ENCODE results near the gene SLC30A2. TPM values are rescaled to one million over a fixed set of nuclear protein-coding genes. Genes with fewer than 3 reads are reported as not detected.

The SLC30A2 gene
- total RNA-seq, 4 donors from 2014 or later: not detected

DNA sequence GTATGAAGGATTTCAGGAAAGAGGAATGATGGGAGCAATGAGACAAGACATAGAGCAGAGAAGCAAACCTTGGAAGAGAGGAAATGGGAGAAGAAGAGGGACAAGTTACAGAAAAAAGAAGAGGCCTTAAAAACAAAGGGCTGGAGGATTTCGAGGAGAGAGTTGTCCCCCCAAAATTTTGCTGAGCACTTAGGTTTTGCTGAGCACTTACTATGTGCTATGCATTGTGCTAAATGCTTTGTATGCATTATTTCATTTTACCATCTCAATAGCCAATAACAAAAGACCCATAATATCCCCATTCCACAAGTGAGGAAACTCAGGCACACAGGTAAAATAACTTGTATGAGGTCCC is 24.0 kb upstream of the SLC30A2 start:
- TF ChIP-seq POLR2A (IDR thresholded peaks at IDR 0.05): no peak
- TF ChIP-seq, protein P1, sequence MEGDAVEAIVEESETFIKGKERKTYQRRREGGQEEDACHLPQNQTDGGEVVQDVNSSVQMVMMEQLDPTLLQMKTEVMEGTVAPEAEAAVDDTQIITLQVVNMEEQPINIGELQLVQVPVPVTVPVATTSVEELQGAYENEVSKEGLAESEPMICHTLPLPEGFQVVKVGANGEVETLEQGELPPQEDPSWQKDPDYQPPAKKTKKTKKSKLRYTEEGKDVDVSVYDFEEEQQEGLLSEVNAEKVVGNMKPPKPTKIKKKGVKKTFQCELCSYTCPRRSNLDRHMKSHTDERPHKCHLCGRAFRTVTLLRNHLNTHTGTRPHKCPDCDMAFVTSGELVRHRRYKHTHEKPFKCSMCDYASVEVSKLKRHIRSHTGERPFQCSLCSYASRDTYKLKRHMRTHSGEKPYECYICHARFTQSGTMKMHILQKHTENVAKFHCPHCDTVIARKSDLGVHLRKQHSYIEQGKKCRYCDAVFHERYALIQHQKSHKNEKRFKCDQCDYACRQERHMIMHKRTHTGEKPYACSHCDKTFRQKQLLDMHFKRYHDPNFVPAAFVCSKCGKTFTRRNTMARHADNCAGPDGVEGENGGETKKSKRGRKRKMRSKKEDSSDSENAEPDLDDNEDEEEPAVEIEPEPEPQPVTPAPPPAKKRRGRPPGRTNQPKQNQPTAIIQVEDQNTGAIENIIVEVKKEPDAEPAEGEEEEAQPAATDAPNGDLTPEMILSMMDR (IDR thresholded peaks at IDR 0.05): no peak
- no peaks in the 10 kb centered on the region for H3K36me3 ChIP-seq
- no peaks in the 10 kb centered on the region for H3K4me1 ChIP-seq
- intact Hi-C loops (cut with DNase I): no loop called here
- no peak overlapping the region for H3K27ac ChIP-seq
- no peak for DNase-seq
- peaks cover 0 to 85% (median 0%) of the 10 kb centered on the region in 4 donors for H3K27me3 ChIP-seq
- no peaks in the 10 kb centered on the region for H3K9me3 ChIP-seq
- no peak overlapping the region for H3K4me3 ChIP-seq
- WGBS, 2 donors: 58 to 72% methylated on average over 1 of the region's 1 CpG

DNA sequence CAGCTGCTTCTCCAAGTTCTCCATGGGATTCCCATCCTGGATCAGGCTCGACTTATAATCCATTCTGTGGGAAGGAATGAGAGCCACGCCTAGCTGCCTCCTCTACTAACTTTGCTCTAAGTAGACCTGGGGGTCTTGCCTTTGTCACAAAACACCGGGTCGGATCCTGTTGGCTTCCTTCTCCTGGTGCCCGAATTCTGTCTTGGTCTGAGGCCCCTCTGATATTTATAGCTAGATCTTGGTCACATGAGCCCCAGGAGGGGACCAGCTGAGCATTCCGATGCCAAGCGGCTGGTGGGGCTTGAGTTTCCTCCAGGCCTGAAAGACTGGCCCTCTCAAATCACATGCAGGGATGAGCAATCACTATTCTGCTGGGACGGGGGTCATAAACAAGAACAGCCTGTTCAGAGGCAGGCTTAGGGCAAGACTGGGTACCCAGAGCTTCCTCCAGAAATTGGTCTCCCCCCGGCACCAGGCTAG is 21.6 kb upstream of the SLC30A2 start, which contains the start of gene TRIM63:
TSS of gene TRIM63 (minus strand) at position 199 of the 480 bp plus-strand sequence. CDS start at position 63, 136 bp downstream.
- H3K27me3 ChIP-seq: peaks cover 0 to 86% (median 0%) of the 10 kb centered on the region in 4 donors
- H3K36me3 ChIP-seq: no peaks in the 10 kb centered on the region
- no peak for TF ChIP-seq POLR2A (IDR thresholded peaks at IDR 0.05)
- TF ChIP-seq, protein P1 (IDR thresholded peaks at IDR 0.05): no peak
- intact Hi-C loops (cut with DNase I): no loop called here
- no peak within 1 kb of the TSS for H3K4me3 ChIP-seq
- WGBS, 2 donors: 50 to 85% methylated on average over 5 of the region's 9 CpGs
- H3K27ac ChIP-seq: no peak within 1 kb of the TSS
- no peaks in the 10 kb centered on the region for H3K9me3 ChIP-seq
- H3K4me1 ChIP-seq: no peaks in the 10 kb centered on the region
- no peak for DNase-seq

DNA sequence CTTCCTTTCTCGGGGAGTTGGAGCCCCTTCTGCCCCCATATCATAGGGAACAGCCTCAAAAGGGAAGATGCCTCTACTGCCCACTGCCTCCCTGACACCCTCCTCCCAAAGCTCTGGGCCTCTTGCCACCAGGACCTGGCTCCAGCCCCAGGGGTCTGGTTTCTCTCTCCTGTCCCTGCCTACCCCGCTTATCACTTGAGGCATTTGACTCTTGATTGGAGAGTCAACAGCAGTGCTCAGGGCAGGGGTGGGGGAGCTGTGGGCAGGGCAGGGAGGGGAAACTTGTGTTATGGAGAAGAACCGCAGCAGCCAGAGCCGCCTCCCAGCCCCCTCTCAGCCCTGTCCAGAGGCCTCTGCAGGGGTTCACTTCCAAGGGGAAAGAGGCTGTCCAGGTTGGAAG is 20.9 kb upstream of the SLC30A2 start:
- Histone ChIP-seq H3K4me1 (no peaks in the 10 kb centered on the region), H3K9me3 (no peaks in the 10 kb centered on the region), H3K4me3 (no peak overlapping the region), H3K27ac (no peak overlapping the region), H3K27me3 (peaks cover 0 to 86% (median 0%) of the 10 kb centered on the region in 4 donors), H3K36me3 (no peaks in the 10 kb centered on the region)
- intact Hi-C loops (cut with DNase I): no loop called here
- WGBS, 2 donors: 68 to 85% methylated on average over 2 to 4 of the region's 4 CpGs
- TF ChIP-seq, protein P1 (IDR thresholded peaks at IDR 0.05): no peak
- no peak for TF ChIP-seq POLR2A (IDR thresholded peaks at IDR 0.05)
- no peak for DNase-seq

DNA sequence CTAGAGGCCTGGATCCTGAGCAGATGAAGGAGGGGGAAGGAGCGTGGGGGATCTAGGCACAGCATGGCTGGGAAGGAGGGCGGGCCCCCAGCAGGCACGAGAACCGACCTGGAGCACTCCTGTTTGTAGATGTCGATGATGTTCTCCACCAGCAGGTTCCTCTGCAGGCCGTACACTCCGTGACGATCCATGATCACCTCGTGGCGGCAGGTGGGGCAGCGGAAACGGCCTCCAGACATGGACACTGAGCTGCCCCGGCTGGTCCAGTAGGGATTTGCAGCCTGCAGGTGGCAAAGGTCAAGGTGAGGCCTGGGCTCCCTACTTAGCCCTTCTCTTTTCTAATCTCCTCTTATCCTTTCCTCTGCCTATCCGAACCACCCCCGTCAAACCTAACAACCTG is 20.2 kb upstream of the SLC30A2 start:
- intact Hi-C loops (cut with DNase I): no loop called here
- DNase-seq: no peak
- H3K36me3 ChIP-seq: no peaks in the 10 kb centered on the region

DNA sequence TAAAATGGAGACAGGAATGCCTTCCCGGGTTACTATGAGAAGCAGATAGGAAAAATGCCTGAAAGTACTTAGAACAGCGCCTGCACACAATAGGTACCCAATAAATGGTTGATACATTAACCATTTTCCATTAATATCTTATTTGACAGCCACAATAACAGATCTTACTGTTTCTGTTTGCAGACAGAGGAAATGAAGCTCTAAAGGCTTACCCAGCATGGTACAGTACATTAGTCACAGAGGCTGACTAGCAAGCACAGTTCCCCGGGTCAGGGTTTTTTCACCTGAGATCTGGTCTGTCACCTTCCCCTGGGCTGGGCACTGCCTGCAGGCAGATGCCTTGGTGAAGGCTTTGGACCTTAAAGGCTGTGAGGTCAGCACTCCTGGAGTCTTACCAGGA is 18.6 kb upstream of the SLC30A2 start:
- intact Hi-C loops (cut with DNase I): no loop called here
- H3K27ac ChIP-seq: no peak overlapping the region
- TF ChIP-seq POLR2A (IDR thresholded peaks at IDR 0.05): no peak
- TF ChIP-seq, protein P1 (IDR thresholded peaks at IDR 0.05): no peak

More for the DNA sequence above, 20.2 kb upstream of the SLC30A2 start:
- Histone ChIP-seq H3K27me3 (peaks cover 0 to 89% (median 0%) of the 10 kb centered on the region in 4 donors), H3K9me3 (no peaks in the 10 kb centered on the region), H3K4me3 (no peak overlapping the region), H3K27ac (no peak overlapping the region), H3K4me1 (no peaks in the 10 kb centered on the region)
- 85 to 87% methylated on average over 12 to 15 of the region's 15 CpGs for WGBS, 2 donors
- no peak for TF ChIP-seq POLR2A (IDR thresholded peaks at IDR 0.05)
- TF ChIP-seq, protein P1 (IDR thresholded peaks at IDR 0.05): no peak

More for the DNA sequence above, 18.6 kb upstream of the SLC30A2 start:
- Histone ChIP-seq H3K36me3 (no peaks in the 10 kb centered on the region), H3K27me3 (peaks cover 0 to 90% (median 0%) of the 10 kb centered on the region in 4 donors), H3K4me3 (no peak overlapping the region), H3K4me1 (no peaks in the 10 kb centered on the region), H3K9me3 (no peaks in the 10 kb centered on the region)
- no peak for DNase-seq
- 63 to 68% methylated on average over 3 of the region's 3 CpGs for WGBS, 2 donors

All from esophagus squamous epithelium (tissue), 5 donors.